Daoy (cell line): ENCODE measurements around the gene GNAI1. TPM values are rescaled to one million over a fixed set of nuclear protein-coding genes. Genes with fewer than 3 reads are reported as not detected.
"Not testable (repeated sequence)": the region's sequence is repeated elsewhere in the genome, so short reads cannot be mapped to it uniquely, and the experiment has no call there.

ENCODE experiments used
- DNase-seq: peaks from one replicate; pipeline ENCODE4 v3.0.0-alpha.2; 2015; ENCODE audit warnings: low read depth
- total RNA-seq: library from RNA; depleted of rRNA; stranded (reverse); fragments of >200 nt; shearing (Covaris generic); gene quantifications from 2 replicates; pipeline ENCODE4 v1.2.3, GENCODE V29; 2014

GNAI1 gene
- total RNA-seq, 1 experiment from 2014 or later, result 25.7 TPM

DNA sequence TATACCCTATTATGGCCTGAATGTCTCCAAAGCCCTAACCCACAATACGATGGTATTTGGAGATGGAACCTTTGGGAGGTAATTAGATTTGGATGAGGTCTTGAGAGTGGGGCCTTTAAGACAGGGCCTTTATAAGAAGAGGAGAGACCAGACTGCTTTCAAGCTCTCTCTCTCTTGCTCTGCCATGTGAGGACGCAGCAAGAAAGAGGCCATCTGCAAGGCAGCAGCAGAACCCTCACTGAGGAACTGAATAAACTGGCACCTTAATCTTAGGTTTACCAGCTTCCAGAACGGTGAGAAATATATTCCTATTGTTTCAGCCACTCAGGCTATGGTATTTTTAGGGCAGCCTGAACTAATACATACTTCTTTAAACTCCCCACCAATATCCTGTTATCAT lies 2.0 kb upstream of the GNAI1 start:
- DNase-seq, result no peak

DNA sequence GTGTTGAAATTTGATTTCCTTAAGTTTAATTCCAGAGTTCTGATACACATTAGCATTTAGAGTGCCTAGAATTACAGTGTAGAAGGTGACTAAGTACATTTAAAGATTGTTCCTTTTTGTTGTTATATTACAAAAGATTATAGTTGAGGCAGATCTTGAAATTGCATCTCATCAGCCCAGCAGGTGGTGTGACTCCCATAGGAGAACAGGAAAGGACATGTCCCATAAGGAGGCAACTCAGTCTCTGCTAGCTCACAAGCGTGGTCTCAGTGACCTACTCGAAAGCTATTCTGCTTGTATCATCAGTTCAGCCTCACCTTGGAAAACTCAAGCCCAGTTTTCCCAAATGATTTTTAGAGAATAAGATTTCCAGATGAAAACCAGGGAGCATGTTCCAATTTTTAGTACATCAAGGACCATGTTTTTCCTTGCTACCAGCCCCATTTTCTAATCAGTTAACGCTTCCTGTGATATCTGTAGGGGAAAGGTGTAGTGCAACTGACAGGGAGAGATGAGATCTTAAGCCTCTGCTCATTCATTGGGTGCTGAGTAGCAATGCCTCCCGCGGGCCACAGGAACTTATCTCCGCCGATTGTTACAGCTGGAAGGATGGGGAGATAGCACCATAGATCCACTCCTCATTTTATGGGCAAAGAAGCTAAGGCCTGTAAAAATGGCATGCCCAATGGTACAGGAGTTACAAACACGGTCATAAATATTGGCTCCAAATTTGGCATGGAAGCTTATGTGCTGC lies 1.1 kb upstream of the GNAI1 start:
- DNase-seq, result no peak

DNA sequence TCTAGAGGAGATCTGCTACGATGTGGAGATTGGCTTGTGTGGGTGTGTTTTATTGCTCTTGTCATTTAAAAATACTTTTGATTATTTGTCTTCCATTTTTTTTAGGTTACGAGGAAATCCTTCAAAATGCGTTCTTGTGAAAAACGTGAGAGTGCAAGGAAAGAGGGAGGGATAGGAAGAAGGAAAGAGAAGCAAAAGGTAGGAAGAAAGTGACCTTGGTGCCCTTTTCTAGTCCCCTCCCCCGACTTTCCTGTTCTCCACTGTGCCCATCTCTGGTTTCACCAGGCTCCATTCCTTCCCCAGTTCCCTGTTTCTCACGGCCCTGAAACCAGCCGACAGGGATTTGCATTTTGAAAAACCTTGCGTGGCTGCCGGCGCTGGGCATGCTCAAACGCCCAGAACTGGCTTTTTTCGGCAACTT lies 506 bp upstream of the GNAI1 start:
- no peak for DNase-seq

DNA sequence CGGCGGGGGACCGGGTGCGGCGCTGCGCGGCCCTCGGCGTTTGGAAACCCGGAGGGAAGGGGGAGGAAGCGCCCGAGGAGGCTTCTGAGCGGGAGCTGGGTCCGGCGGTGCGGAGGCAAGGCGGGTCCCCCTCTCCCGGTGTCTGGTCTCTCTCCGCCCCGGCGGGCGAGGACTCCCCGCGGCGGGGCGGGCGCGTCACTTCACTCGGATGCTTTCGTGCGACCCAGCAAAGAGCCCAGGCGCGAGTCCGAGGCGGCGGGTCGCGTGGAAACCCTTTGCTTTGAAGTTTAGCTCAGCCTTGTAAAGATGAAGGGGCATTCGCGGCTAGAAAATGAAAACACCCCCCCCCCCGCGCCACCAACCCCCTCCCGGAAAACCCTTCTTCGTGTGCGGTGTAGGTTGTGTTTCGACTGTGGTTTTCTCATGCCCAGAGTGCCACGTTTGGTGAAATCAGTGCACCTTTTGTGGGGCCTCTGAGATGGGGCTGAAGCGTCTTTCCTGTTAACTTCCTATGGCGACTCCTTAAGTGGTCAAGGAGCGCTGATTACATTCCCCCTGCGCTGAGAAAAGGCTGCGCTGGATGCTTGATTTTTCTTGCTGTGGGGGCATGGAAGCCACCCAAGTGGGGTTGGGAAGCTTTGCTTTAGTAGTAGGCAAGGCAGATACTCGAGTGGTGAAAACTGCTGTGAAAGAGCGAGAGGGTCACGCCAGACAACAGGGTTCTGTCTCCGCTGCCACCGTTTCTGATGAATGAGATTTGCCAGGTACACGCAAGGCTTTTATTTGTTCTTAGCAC lies 876 bp downstream of the GNAI1 start:
- DNase-seq, result peak; percentile 33

DNA sequence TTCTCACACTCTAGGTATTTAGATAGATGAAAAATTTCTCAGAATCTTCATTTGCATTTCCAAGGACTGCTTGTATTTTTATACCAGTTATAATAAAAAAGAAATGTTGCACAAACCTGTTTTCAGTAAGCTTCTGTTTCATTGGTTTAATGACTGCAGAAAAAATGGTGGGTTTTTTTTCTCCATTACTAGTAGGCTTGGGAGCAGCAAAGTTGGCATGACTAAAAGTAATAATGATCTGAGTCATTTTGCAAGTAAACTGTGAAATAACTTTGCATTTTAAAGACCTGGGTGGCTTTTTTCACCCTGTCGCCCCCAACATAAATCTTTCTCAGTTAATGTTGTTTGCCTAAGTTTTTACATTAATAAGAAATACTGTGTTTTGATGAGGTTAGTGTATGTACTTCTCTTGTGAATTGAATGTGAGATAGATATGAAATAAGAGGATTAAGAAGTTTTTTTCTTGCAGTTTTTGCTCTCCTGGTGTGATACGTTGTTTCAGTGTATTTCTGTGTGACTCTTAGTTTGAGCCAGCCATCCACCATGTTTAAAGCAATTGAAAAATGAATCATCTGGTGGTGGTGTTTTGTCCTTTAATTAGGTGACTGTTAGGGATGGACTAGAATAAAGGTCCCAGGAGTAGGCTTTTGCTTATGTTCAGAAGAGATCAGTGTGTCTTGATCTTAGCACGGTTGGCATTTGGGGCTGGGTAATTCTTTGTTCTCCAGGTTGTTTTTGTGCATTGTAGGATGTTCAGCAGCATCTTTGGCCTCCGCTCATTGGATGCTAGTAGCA lies 1.8 kb downstream of the GNAI1 start:
- peak; percentile 27 for DNase-seq

DNA sequence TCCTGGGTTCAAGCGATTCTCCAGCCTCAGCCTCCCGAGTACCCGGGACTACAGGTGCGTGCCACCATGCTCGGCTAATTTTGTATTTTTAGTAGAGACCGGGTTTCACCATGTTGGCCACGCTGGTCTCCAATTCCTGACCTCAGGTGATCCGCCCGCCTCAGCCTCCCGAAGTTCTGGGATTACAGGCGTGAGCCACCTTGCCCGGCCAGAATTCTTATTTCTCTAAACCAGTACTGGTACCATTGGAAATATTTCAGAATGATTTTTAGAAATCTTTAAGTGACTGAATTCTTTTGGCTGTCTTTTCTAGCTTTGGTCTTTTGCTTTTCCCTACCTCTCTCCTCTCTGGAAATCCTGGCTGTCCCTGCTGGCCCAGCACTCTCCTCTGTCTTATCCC lies 2.8 kb downstream of the GNAI1 start:
- DNase-seq, result no peak

DNA sequence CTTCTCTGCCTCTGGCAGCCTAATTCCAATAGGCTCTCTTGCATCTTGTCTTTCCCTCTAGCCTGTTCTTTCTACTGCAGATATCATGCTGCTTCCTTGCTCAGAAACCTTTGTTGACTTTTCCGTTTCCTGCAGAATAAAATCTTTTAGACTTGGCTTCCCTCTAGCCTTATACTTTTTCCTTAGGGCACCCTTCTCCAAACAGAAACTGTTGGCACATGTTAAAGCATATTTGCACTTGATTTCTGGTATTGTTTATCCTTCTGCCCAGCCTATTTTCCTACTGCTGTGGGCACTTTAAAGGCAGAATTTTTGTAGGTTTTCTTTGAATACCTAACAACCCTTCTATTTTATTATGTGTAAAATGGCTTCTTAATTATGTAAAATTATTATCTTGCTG lies 4.6 kb downstream of the GNAI1 start:
- DNase-seq, result no peak

DNA sequence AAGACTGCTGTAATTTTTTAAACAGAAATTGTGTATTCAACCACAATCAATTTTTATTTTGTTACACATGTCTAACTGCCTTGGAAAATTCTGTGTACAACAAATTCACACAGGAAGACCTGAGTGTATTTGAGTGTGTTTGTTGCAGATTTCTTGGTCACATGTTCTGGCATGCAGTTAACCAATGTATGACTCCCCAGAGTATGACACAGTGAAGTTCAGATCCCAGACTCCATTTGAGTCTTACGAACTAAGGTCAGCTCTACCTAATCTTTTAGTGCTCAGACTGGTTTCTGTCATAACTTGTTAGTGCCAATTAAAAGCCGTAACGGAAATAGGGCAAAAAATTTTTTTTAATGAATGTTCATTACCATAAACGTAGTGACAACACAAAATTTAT lies 5.8 kb downstream of the GNAI1 start:
- DNase-seq, result no peak

DNA sequence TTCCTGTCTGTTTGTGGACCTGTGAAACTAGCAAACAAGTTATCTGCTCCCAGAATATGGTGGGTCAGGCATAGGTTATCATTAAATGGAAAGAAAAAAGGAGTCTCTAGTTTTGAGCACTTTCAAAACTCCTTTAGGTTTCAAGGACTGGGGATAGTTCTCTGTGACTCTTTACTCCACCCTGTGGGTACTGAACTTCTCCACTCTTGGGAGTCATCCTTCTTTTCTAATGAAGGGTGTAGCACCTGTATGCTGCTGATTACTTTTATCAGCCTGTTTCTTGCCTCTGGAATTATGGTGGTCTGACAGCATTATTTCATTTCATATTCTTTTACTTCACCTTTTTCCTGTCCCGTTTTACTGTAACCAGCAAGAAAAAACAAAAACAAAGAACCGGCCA lies 6.7 kb downstream of the GNAI1 start:
- no peak for DNase-seq

DNA sequence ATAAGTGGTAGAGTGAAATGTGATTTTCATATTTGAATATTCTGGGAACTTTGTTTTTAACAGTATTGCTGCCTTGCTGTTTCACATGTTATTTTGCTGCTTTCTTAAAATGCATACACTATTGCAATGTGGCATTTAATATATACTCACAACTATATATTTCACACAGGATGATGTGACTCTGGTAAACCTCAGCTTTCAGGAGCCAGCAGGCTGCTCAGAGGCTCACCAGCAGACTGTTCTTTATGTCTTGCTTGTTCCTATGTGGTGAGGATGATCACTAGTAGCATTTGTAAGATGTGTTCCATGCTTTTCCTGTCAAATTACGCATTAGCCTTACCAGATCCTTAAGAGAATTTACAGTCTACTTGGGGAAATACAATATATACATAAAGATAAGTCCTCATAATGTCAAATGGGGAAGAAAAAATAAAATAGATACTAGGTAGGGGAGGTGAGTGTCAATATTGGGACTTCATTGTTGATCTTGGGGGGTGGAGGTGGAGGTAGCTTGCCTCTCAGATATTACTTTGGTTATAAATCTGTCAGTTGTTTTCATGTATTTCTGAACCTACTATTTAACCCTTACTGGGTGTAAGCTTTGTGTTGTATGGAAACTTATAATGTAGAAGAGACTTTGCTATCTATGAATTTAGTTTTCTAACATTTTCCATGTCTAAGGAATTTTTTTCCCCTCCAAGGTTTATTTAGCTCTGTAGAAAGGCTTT lies 8.4 kb downstream of the GNAI1 start:
- DNase-seq, result no peak

DNA sequence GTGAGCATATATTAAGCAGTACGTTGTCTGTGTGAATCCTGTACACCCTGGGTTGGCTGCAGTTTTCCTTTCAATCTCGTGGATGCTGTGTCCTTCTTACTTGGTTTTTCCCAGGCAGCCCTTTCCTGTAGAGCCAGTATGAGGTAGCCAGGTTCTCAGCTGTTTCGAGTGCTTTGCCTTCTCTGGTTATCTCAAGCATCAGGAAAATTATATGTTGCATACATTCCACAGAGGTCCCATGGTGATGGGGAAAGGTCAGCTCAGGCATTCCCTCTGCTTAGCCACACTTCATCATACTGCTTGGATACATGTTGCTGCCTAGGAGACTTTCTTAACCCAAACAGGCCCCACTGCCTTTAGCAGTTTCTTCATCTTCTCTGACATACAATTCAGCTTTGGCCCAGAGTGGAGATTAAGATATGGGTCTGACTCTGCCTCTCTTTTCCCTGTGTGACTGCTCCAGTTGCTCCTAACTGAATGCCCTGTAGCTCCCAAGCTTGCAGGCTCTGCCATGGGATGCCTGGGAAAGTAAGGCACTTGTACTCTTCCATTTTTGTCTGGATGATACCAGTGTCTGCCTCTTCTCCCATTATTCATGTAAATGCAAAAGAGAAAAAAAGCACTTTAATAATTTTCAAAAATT lies 11.3 kb downstream of the GNAI1 start:
- DNase-seq, result peak; percentile 50

DNA sequence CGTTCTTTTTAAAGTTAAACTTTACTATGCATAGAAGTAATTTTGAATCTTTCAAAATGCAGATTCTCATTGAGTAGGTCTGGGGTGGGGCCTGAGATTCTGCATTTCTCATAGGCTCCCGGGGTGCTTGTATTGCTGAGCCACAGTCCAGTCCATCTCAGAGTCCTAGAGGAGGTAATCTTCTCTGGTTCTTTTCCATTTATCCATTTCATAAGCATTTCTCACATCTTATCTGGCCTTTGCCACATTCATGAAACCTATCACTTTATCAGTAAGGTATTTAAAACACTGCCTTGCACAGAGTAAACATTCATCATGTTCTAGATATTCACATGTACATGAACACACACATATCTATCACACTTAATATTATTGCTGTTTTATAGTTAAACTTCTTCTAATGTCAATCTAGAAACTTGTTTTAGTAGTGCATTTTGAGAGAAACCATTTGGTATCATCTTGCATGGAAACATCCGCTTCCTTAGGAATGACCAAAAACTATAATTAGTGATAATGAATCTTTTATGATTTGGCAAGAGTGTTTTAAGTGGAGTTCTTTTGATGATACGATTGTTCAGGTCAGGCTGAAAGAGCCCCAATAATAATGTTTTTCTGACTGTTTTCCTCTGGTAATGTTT lies 12.0 kb downstream of the GNAI1 start:
- DNase-seq, result no peak

DNA sequence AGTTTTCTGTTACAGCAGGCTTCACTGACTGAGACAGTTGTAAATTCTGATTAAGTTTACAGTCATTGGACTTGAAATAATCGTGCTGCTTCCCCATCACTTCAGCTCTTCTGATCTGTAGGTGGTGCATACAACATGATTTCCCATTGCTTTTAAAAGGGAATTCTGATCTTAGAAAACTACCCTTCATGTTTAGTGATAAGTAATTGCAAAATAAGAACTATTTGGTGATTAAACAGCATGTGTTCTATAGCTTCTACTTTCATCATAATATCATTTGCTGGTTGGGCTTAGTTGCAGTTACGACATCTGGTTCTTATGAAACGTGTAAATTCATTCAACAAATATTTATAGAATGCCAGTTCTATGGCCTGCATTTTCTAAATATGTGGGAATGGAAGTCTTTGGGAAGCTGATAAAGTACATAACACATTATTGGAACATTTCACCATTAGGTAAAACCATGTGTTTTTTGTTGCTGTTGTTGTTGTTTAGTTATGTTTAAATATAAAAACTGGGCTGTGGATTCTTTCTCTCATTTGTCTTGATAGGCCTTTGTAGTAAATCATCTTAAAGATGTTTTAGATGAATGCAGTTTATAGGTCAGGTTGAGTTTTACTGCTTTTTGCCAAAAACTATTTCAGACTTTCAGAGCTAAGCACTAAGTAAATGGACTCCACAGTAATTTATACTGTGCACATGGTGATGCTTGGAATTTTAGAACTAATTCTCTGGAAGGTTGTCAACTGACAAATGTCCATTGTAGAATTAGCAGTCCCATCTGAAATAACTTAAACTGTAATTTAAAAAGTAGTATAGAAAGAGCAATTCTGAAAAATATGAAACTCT lies 13.1 kb downstream of the GNAI1 start:
- no peak for DNase-seq

DNA sequence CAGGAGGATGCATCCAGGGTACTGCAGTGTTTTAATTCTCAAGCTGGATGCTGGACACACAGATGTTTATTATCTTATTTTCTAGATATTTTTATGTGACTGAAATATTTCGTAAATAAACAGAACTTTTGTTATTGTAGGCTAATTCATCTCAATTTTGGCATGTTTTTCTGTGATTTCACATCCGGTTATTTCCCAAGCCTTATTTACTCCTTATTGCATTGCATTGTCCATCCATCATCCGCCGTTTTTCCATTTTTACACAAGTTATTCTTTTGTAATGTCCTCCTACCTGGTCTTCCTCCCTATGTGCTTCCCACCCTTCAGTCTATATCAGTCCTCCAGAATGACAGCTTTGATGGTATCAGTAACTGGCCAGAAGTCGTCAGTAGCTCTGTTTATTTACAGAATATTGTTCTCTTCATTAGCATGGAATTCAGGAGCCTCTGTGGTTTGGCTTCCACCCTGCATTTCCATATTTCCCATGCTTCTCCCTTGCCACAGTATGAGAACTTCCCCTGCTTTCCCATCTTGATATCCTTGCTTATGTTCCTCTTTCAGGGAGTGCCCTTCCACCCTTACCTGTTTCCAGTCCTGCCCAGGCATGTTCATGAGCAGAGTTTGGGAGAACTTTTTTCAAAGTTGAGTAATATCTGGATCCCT lies 16.1 kb downstream of the GNAI1 start:
- peak; percentile 15 for DNase-seq

DNA sequence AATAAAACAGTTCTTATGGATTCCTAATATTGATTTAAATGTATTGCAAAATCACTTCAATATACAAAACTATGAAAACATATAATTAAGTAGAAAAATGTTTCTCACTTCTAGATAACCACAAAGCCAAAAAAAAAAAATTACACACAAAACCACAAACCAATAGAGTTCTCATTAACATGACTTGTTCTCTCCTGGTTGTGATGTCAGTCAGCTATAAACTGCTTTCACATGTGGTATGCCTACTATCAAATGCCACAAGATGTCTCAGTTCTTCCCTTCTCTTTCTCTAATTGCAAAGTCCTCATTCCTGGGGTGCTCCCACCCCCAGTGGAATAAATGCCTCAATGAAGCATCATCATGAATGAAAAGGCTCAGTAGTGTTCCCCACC lies 16.6 kb downstream of the GNAI1 start:
- DNase-seq, result peak; percentile 13

DNA sequence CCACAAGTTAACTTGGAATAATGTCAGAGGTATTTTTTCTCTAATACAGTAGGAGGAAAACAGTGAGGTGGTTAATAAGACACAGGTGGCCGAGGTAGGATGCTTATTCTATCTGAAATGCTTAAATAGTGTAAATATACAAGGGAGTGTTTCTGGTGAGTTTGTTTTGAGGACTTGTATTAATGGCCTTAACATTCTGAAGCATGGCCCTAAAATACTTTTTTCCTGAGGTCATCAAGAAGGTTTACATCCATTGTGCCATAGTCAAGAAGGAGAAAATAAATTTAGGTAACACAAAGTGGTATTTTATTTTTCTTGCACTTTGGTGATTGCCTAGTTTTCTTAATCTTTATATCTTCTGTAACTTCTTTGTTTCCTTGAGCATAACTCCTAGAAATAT lies 18.8 kb downstream of the GNAI1 start:
- no peak for DNase-seq

DNA sequence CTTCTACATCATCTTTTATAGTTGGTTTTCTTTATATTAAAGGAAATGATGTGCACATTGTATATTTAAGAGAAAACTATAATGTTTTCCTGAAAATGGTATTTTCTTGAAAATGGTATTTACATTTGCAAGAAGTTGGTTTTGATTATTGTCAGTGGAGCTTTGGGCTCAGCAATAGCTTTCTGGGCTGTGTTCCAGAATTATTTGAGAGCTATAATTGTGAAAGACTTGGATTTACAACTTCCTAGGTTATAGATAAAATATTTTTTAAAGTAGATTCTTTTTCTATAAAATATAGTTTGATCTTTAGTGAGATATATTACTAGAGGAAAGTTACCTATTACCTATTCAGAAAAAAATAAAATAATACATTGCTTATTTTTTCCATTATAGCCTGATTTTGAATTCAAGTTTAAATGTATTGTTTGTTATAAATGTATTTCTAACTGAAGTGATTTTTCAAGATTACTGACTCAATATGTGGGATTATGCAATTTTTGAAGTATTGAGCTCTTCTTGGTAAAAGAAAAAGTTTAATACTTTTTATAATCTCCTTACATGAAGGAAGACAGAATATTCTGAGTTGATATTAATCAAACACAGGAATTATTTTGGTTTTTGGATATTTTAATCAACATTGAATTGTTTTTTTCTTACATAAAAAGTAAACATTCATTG lies 20.2 kb downstream of the GNAI1 start:
- DNase-seq, result no peak

DNA sequence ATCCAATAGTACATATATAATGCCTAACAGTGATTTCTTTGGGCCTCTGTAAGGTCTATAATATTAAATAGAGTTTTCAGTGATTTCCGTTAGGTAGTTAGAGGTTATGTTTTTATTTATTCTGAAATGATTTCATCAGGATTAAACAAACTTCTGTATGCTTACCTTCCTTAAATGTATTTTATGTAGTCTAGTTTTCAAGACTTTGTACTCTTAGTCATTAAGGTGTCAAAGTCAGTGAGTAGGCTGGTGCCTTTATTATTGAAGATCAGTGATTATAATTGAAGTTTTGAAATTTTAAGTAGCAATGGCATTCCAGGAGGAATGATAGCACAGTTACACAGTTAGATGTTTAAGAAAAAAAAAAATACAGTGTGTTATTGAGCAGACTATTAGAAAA lies 20.7 kb downstream of the GNAI1 start:
- DNase-seq, result no peak

DNA sequence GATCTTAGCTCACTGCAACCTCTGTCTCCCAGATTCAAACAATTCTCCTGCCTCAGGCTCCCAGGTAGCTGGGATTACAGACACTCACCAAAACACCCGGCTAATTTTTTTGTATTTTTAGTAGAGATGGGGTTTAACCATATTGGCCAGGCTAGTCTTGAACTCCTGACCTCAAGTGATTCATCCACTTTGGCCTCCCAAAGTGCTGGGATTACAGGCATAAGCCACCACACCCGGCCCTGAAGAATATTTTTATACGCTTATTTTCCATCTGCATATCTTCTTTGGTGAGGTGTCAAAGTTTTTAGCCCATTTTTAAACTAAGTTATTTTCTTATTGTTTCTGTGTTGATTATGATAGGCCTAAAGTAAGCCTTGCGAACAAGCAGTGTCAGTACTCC lies 23.1 kb downstream of the GNAI1 start:
- DNase-seq, result not testable (repeated sequence)
